Activated T-helper 1 cell treated with anti-CD3 and anti-CD28 coated beads, Interleukin-12 subunit alpha, Interleukin-12 subunit beta, Interleukin-2, Interleukin-4 antibody, amounts not matched to agents 30 ng/mL and 10 ng/mL and 1 ng/mL, durations not matched to agents 14 hours and 24 hours and 36 hours (primary cell): Measurements from ENCODE around the gene PRRX1. TPM values are rescaled to one million over a fixed set of nuclear protein-coding genes. Genes with fewer than 3 reads are reported as not detected.

Source experiments
- DNase-seq: peaks from one replicate; pipeline ENCODE4 v3.0.0; 2021; ENCODE audit warnings: low spot score
- H3K27ac Mint-ChIP-seq: one replicate; pipeline ENCODE4 v1.8.0; 2021; ENCODE audit warnings: mild to moderate bottlenecking, mixed read lengths
- H3K27me3 Mint-ChIP-seq: one replicate; pipeline ENCODE4 v1.8.0; 2022; ENCODE audit warnings: mild to moderate bottlenecking, moderate library complexity, mixed read lengths; ENCODE audit not compliant: insufficient read depth
- H3K36me3 Mint-ChIP-seq: one replicate; pipeline ENCODE4 v1.8.0; 2021; ENCODE audit warnings: low read depth, mixed read lengths
- H3K4me1 Mint-ChIP-seq: one replicate; pipeline ENCODE4 v1.8.0; 2021; ENCODE audit warnings: low read depth, mixed read lengths
- H3K4me3 Mint-ChIP-seq: one replicate; pipeline ENCODE4 v1.8.0; 2021; ENCODE audit warnings: mild to moderate bottlenecking, moderate library complexity, mixed read lengths
- H3K9me3 Mint-ChIP-seq: one replicate; pipeline ENCODE4 v1.8.0; 2021; ENCODE audit warnings: mixed read lengths
- intact Hi-C: fragments of 100-400 bp; cut with micrococcal nuclease; formaldehyde crosslinking; loops from one replicate; pipeline ENCODE4 v1.15.1; 2024
- total RNA-seq: library from RNA; stranded (reverse); gene quantifications from 2 replicates; pipeline ENCODE4 v1.2.3, GENCODE V29; 2022

The PRRX1 gene
- total RNA-seq, 1 donor from 2014 or later: not detected

DNA sequence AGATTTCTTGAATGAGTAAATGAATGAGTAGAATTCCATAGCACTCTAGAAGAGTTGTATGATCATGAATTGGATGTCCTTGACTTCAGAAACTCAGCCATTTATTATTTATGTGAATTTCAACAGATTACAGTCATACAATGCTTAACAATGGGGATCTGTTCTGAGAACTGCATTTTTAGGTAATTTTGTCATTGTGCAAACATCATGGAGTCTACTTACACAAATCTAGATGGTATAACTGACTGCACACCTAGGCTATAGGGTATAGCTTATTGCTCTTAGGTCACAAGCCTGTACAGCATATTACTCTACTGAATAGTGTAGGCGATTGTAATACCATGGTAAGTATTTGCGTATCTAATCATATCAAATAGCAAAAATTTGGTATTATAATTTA, 59.6 kb downstream of the PRRX1 start:
- H3K36me3 Mint-ChIP-seq: no peaks in the 10 kb centered on the region
- DNase-seq: no peak
- intact Hi-C loops: no loop called here
- H3K4me3 Mint-ChIP-seq: no peak overlapping the region
- H3K27me3 Mint-ChIP-seq: no peaks in the 10 kb centered on the region
- H3K9me3 Mint-ChIP-seq: no peaks in the 10 kb centered on the region
- H3K4me1 Mint-ChIP-seq: no peaks in the 10 kb centered on the region
- no peak overlapping the region for H3K27ac Mint-ChIP-seq

DNA sequence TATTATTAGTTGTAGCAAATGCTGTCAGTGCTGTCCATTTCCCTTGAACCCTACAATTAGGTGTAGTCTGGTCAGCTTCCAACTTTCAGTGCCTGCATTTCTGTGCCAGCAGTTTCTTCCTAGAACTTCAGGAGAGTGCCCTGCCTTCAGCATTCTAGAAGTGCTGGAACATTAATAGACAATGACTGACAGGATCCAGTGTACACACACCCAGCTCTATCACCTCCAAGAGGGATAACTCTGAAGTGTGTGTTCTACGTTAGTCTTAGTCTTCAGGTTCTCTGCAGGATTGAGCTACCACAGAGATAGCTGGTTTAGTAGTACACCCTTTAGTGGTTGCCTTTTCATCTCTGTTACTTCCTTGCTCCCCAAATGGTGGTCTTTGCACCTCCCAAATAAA, 61.4 kb downstream of the PRRX1 start:
- Mint-ChIP-seq H3K4me3 (no peak overlapping the region), H3K27me3 (no peaks in the 10 kb centered on the region), H3K36me3 (no peaks in the 10 kb centered on the region), H3K27ac (no peak overlapping the region), H3K9me3 (no peaks in the 10 kb centered on the region), H3K4me1 (no peaks in the 10 kb centered on the region)
- intact Hi-C loops: no loop called here
- DNase-seq: no peak

DNA sequence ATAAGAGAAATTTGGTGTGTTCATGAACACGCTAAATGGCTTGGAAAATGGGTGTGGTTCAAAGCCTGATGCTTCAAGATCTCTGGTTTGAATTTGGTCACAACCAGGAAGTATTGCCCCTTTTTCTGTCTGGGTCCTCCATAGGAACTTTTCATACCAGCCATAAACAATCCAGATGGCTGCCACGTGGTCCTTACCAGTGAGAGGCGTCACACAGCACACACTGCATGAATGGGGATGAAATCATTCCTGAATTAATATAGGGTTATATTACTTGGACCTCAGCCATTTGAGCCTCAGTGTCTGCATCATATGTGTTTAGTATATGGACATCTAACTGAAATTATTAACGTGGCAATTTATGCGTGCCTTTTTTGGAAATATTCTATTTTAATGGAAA, 64.0 kb downstream of the PRRX1 start:
- H3K27me3 Mint-ChIP-seq: no peaks in the 10 kb centered on the region
- no peak overlapping the region for H3K4me3 Mint-ChIP-seq
- no peaks in the 10 kb centered on the region for H3K4me1 Mint-ChIP-seq
- H3K27ac Mint-ChIP-seq: no peak overlapping the region
- no peaks in the 10 kb centered on the region for H3K36me3 Mint-ChIP-seq
- intact Hi-C loops: no loop called here
- H3K9me3 Mint-ChIP-seq: no peaks in the 10 kb centered on the region
- DNase-seq: no peak

DNA sequence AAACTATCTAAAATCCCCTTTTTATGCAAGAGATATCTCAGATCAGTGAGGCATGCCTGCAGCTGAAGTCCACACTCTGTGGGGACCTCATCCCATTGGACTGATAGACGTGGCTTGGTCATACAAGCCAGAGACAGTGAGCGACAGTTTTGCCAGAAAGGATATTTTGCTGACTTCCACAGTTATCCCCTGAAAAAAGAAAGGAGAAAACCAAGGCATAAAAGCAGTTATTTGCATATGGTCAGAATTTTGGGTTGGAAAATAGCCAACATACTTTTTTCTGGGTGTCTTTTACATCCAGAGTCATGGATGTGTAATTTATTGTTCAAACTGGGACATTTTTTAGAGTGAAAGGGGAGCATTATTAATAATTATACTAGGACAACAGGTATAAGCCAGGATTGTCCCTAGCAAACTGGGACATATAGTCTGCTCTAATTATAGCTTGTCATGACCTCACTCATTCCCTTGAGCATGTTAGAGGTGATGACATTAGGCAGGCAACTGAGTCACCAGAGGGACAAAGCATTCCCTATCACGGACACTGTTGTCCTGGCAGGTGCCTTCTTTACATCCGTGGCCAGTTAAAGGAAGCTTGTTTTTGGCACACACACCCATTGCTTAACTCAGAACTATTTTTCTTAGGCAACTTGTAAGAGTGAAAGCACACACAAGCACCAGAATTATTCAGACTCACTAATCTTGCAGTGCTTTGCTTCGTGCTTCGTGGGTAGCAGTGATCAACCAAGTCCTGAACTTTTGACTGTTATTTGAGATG, 65.5 kb downstream of the PRRX1 start:
- H3K27ac Mint-ChIP-seq: no peak overlapping the region
- intact Hi-C loops: no loop called here
- peaks cover 2% of the 10 kb centered on the region for H3K27me3 Mint-ChIP-seq
- H3K4me1 Mint-ChIP-seq: no peaks in the 10 kb centered on the region
- no peaks in the 10 kb centered on the region for H3K36me3 Mint-ChIP-seq
- no peak overlapping the region for H3K4me3 Mint-ChIP-seq
- no peak for DNase-seq
- no peaks in the 10 kb centered on the region for H3K9me3 Mint-ChIP-seq

DNA sequence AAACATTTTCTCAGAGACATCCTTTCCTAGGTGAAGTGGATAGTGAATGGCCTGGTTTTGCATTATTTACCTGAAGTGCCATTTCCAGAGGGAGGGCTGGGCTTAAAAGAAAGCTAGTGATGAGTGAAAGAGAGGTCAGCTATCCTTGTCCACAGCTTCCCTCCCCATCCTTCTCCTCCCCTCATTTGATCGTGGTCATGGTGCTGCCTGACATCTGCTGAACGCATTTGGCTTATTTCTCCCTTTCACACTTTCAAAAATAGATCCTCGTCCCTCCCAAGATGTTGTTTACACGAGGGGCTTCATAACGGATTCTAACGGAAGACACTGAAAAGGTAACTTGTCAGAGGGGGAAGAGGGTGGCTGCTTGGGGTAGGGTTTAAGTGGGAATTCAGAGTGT, 66.1 kb downstream of the PRRX1 start:
- Mint-ChIP-seq H3K36me3 (no peaks in the 10 kb centered on the region), H3K27me3 (peaks cover 2% of the 10 kb centered on the region), H3K4me1 (no peaks in the 10 kb centered on the region), H3K4me3 (no peak overlapping the region), H3K27ac (no peak overlapping the region), H3K9me3 (no peaks in the 10 kb centered on the region)
- DNase-seq: no peak
- intact Hi-C loops: no loop called here

DNA sequence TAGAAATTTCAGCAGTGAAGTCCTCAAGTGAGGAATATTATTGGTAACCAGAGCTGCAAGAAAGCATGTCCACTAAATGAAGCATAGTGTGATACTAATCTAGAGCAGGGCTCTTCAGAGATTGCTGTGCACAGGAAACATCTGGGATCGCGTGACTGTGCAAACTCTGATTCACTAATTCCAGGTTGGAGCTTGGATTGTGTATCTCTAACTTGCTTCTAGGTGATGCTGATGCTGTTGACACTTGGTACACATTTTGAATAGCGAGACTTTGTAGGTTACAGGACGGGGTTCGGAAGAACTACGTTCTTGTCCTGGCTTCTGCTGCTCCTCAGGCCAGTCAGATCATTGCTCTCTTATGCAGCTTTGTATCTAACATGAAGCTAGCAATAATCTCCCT, 66.5 kb downstream of the PRRX1 start:
- H3K36me3 Mint-ChIP-seq: no peaks in the 10 kb centered on the region
- no peaks in the 10 kb centered on the region for H3K9me3 Mint-ChIP-seq
- no peak overlapping the region for H3K4me3 Mint-ChIP-seq
- H3K27ac Mint-ChIP-seq: no peak overlapping the region
- H3K4me1 Mint-ChIP-seq: no peaks in the 10 kb centered on the region
- H3K27me3 Mint-ChIP-seq: peaks cover 2% of the 10 kb centered on the region
- intact Hi-C loops: no loop called here
- no peak for DNase-seq

DNA sequence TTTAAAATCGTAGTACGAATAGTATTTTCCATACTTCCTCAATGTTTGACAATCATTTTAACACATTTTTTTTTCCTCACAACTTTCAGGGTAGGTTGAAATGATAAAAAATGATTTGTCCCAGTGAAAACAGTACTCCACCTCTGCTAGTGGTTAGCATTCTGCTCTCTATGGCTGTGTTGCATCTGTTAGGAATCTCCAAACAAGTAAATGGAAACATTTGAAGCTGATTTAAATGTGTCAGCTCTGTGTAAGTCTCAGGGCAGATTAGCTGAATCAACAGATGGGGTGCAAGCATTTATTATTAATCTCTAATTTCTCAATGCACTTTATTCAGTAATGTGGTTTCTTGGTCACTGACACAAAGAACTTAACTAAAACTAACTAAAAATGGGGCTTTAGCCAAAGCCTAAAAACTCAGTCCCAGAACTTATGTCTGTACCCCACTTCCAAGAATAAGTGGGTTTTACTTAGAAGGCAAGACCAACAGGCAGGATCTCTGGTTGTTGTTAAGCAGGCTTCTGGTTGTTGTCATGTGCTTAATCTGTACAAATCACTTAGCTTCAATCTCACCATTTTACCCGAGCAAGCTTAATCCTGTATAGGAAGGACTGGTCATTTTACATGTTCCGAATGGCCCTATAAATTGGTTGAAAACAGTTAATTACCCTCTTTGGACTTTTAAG, 67.8 kb downstream of the PRRX1 start:
- DNase-seq: no peak
- no peak overlapping the region for H3K27ac Mint-ChIP-seq
- no peaks in the 10 kb centered on the region for H3K36me3 Mint-ChIP-seq
- H3K27me3 Mint-ChIP-seq: peaks cover 2% of the 10 kb centered on the region
- no peaks in the 10 kb centered on the region for H3K4me1 Mint-ChIP-seq
- H3K4me3 Mint-ChIP-seq: no peak overlapping the region
- intact Hi-C loops: no loop called here
- H3K9me3 Mint-ChIP-seq: no peaks in the 10 kb centered on the region

DNA sequence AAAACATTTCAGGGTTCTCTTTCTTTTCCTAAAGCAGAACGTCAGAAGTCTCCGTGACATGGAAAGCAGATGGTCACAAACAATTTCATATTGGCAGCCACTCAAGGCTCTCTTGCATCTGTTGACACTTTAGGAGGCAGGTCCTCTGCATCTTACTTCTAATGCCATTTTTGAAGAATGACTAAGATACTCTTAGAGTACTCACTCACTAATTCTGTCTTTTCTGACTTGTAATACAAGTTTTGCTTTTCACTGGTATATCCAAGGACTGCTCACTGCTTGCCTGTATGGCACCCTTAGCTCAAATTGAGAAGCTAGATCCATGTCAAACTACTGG, 68.3 kb downstream of the PRRX1 start:
- intact Hi-C loops: no loop called here
- no peak overlapping the region for H3K4me3 Mint-ChIP-seq
- H3K4me1 Mint-ChIP-seq: no peaks in the 10 kb centered on the region
- H3K27me3 Mint-ChIP-seq: peaks cover 2% of the 10 kb centered on the region
- H3K9me3 Mint-ChIP-seq: no peaks in the 10 kb centered on the region
- DNase-seq: no peak
- no peak overlapping the region for H3K27ac Mint-ChIP-seq
- no peaks in the 10 kb centered on the region for H3K36me3 Mint-ChIP-seq

DNA sequence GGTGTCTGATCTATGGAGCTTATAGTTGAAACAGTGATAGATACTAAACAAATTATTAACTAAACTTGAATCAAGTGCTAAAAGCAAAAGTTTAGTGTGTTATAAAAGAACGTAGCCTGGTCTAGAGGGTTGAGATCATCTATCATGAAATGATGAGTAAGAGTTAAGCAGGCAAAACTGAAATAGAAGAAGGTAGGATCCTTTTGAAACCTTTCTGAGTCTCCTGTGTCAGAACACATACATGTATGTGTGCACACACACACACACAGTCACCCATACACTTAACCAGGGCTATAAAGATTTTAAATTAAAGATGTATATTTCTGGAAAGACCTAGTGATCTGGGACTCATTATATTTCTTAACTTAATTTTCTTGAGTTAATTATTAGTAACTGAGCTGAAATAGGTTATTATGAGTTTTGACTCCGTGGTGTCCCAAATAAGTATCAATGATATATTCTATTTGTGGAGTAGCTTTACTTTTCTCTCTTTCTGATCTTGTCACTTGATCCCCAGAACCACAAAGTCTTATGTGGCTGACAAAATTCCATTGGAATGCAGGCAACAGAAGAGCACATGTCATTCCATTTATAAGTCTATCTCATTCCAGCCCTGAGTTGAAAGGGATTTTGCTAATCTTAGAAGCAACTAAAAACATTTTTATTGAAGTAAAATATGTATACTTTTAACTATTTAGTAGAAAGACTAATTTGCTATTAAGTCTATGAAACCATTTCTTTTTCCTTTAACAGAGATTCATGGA, 70.7 kb downstream of the PRRX1 start:
- H3K36me3 Mint-ChIP-seq: no peaks in the 10 kb centered on the region
- H3K9me3 Mint-ChIP-seq: no peaks in the 10 kb centered on the region
- peaks cover 2% of the 10 kb centered on the region for H3K27me3 Mint-ChIP-seq
- no peaks in the 10 kb centered on the region for H3K4me1 Mint-ChIP-seq
- no peak overlapping the region for H3K27ac Mint-ChIP-seq
- H3K4me3 Mint-ChIP-seq: no peak overlapping the region
- DNase-seq: no peak
- intact Hi-C loops: no loop called here

DNA sequence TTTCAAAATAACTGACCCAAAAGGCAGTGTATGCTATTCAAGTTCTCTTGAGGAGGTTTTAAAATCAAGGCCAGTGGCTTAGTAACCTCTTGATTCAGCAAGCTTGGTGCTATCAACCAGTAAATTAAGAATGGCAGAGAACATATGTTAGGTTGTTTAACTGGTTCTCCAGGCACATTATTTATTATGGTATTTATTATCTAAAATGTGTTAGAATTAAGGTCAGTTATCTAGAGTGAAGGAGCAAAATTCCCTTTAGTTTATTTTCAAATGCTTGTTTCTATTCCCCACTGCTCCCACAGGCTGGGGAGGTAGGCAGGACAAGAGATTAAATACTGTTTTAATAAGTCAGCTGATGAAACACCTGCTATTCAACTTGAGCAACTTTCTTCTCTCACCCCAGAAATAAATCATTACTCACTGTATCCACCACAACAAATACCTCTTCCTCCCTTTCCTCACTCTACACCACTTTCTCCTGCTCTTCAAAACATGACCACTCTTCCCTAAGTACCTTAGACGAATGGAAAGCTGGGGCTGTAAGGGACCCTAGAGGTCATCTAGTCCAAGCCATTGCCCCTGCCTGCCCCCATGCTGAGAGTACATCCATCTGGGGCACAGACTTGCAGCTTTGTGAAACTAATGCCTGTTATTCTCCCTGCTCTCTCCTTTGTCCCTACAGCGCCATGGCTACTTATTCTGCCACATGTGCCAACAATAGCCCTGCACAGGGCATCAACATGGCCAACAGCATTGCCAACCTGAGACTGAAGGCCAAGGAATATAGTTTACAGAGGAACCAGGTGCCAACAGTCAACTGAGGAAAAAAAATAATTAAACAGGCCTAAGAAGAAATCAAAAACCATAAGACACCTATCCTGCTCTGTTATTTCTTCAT, 71.7 kb downstream of the PRRX1 start:
- H3K9me3 Mint-ChIP-seq: no peaks in the 10 kb centered on the region
- no peak overlapping the region for H3K27ac Mint-ChIP-seq
- no peaks in the 10 kb centered on the region for H3K4me1 Mint-ChIP-seq
- no peak overlapping the region for H3K4me3 Mint-ChIP-seq
- DNase-seq: no peak
- no peaks in the 10 kb centered on the region for H3K36me3 Mint-ChIP-seq
- peaks cover 2% of the 10 kb centered on the region for H3K27me3 Mint-ChIP-seq
- intact Hi-C loops: no loop called here

DNA sequence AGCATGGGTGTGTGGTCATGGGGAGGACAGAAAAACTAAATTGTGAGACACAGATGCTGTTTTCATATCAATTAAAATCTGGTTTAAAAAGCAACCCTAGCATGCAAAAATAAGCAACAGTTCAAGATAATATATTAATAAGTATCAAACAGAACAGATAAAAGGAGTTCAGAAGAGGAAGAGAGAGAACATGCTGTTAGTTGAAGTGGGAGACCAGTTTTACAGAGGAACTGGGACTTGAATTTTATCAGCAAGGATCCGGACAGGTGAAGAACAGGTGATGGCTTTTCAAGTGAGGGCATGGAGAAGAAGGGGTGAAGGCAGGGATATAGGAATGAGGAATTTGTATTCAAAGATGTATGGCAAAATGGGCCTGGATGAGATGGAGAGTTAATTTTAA, 75.9 kb downstream of the PRRX1 start:
- H3K9me3 Mint-ChIP-seq: no peaks in the 10 kb centered on the region
- no peaks in the 10 kb centered on the region for H3K27me3 Mint-ChIP-seq
- H3K36me3 Mint-ChIP-seq: no peaks in the 10 kb centered on the region
- H3K27ac Mint-ChIP-seq: no peak overlapping the region
- no peaks in the 10 kb centered on the region for H3K4me1 Mint-ChIP-seq
- intact Hi-C loops: no loop called here
- DNase-seq: no peak
- no peak overlapping the region for H3K4me3 Mint-ChIP-seq

DNA sequence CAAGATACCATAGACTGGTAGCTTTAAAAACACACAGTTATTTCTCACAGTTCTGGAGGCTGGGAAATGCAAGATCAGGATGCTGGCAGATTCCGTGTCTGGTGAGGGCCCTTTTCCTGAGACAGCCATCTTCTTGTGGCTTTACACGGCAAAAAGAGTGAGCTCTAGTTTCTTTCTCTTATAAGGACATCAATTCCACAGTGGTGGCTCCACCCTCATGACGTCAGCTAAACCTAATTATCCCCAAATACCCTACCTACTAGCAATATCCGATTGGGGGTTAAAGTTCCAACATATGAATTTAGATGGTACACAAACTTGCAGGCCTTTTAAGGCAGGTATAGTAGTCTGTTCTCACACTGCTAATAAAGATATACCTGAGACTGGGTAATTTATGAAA, 77.7 kb downstream of the PRRX1 start:
- intact Hi-C loops: no loop called here
- H3K36me3 Mint-ChIP-seq: no peaks in the 10 kb centered on the region
- H3K27ac Mint-ChIP-seq: no peak overlapping the region
- H3K4me3 Mint-ChIP-seq: no peak overlapping the region
- no peak for DNase-seq
- H3K27me3 Mint-ChIP-seq: no peaks in the 10 kb centered on the region
- no peaks in the 10 kb centered on the region for H3K9me3 Mint-ChIP-seq
- H3K4me1 Mint-ChIP-seq: no peaks in the 10 kb centered on the region
